GM19238 (cell line): ENCODE measurements around the gene ZNF154.

Experiments used
- DNase-seq: peaks from one replicate; pipeline ENCODE4 v3.0.0; 2011; ENCODE audit warnings: low spot score; ENCODE audit not compliant: insufficient read length

ZNF154 gene

GRCh38 chr19:57682226-57682766 is 26.7 kb downstream of the ZNF154 start:
- no peak for DNase-seq

- DNase-seq, result no peak
These were observed 33.1 kb downstream of the ZNF154 start for GRCh38 chr19:57675881-57676280.

GRCh38 chr19:57672466-57672865 is 36.5 kb downstream of the ZNF154 start:
- DNase-seq, result no peak

- DNase-seq, result no peak
These were observed 37.7 kb downstream of the ZNF154 start for GRCh38 chr19:57671124-57671895.

DNA sequence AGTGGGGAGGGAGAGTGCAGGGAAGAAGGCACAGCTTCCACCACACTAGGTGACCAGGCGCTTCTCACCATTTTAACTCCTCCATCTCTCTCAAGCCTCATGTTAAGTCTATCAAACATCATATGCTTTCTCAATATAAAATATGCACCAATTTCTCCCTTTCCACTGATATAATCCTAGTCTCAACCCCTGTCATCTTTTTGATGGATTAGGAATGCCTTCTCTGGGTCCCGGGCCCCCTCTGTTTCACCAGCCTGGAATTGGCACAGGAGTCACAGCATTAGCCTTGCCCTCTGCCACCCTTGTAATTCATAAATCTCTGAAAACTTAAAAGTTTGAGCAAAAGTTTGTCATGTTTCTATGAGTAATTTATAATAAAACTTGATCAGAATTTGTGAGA is 40.4 kb downstream of the ZNF154 start, which contains the start of gene ZSCAN4:
Gene ZSCAN4, plus strand, starts transcription at position 301 of the 400 bp plus-strand sequence. CDS start 7,211 bp downstream, outside the sequence.
- DNase-seq, result no peak

DNA sequence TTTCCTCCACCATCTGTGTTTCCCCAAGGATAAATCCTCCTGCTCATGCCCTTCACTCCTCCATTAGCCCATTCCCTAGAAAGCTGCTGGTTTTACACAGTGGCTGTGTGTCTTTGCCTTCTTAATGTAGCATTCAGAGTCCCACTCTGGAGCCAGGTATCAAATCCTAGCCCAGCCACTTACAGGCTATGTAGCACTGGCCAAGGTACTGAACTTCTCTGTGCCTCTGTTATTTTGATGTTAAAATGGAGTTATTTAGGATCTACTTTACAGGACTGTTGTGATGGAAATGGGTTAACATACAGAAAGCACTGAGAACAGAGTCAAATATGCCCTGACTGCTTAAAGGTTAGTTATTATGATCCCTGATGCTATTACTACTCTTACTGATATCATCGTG is 41.8 kb downstream of the ZNF154 start:
- no peak for DNase-seq

GRCh38 chr19:57665261-57665806 is 43.7 kb downstream of the ZNF154 start:
- DNase-seq, result no peak

DNA sequence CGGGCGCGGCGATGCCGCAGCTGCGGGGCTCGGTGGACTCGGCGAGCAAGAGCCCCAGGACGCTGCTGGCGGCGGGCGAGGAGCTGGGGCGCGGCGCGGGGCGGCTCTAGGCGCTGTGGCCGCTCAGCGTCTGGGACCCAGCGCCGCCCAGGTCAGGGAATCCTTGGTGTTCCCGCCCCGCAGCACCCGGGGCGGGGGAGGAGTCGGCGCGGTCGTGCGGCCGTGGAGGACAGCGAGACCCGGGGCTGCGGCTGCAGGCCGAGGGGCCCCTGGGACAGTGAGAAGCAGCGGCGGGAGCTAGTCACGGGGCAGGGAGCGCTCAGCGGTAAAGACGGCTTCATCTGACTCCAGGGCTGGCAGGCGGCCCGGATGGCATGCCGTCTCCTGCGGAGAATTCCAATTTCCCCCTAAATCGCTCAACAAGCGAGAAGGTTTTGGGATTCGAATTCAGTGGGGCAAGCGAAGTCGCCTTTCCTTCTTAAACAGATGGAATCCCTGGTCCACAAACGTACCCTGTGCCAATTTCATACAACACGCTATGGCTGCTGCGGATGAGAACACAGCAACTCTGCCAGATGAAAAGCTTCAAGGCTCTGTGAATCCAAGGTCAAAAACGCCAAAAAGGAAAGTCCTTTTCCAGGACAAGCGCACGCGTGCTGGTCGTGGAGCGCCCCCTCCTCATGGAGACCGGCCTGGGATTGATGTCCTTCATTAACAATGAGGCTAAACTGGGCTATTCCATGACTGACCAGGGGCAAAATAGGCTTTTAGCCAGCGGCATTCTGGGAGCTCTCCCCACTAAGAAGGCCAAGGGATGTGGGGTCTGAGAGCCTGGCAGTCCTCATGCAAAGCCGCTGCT is 44.5 kb downstream of the ZNF154 start:
- DNase-seq, result peak; percentile 7

DNA sequence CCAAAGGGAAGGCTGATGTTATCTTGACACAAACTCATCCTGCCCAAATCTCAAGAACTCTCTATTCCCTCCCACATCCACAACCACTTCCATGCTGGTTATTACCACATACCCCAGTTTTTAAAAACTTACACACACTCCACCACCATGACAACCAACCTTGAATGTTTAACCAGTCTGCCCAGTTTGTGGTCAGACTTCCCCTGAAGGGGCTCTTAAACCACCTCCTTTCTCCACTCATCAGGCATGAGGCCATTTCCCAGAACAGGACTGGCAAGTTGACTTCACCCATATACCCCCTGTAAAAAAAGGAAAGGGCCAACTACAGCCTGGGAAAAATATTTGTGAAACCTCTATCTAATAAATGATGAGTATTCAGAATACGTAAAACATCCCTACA is 52.7 kb downstream of the ZNF154 start:
- DNase-seq, result no peak

DNA sequence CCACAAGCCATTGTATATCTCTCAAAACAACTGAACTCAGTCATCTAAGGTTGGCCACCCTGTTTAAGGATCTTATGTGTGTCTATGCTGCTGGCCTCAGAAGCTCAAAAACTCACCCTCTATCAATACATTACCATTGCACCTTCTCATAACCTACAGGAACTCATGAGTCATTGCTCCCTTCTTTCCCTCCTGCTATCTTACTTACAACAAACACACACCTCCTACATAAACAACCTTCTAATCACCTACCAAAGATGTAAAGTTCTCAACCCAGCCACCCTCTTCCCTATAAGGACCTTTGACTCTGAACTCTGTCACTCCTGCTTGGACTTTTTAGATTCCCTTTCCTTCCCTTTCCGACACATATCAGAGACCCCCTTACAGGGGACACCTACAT is 53.6 kb downstream of the ZNF154 start:
- no peak for DNase-seq

DNA sequence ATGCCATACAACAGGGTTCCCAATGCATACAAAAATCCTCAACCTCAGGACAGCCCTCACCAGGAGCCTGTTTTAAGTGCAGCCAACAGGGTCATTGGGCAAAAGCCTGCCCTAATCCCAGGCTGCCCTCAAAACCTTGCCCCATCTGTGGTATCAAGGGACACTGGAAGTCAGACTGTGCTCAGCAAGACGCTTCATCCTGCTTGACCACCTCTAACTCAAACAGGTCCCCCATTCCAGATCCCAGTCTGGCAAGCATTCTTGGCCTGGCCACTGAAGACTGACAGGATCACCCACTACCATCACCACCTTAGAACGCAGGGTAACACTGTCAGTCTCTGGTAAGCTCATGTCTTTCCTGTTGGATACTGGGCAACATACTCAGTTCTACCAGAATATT is 55.3 kb downstream of the ZNF154 start:
- no peak for DNase-seq

DNA sequence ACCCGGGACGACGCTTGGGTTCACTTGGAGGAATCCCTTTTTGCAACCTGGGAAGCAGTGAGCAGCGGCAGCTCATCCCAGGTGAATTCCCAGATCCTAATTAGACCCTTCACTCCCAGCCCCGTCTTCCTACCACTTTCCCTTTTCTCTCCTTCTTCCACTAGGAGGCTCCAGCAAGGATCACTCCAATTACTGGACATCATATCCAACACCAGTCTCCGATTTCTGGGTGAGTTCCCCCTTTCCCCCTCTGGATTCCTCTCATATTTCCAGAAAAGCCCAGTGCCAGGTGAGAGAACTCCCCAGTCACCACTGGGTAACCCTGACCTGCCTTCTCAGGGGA is 57.4 kb downstream of the ZNF154 start:
- no peak for DNase-seq

GRCh38 chr19:57648331-57649003 is 60.5 kb downstream of the ZNF154 start:
- no peak for DNase-seq
